ENCODE measurements around the gene HSD17B12. TPM values are rescaled to one million over a fixed set of nuclear protein-coding genes. Genes with fewer than 3 reads are reported as not detected.

Gene HSD17B12
- total RNA-seq, 1 experiment from 2014 or later = 106 TPM

DNA sequence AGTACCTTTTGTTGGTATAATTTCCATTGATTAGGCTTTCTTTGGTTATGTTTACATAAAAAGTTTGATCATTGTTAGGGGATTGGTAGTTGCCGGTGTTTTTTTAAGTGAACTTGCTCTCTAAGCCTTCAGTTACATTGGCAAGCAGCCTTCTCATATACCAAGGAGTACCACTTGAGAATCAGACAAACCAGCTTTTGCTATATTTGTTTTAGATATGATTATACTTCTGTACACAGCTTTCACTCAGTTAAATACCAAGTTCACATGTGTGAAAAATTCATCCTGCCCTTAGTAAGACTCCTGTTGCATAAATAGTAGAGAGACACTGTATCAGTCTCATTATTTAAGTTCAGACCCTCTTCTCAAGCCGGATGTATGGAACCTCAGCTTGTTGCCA is 222.5 kb downstream of the HSD17B12 start:
- no peak for ATAC-seq
- no TSS peak for BruUV-seq (replicated peaks)
- in situ Hi-C loops (cut with HindIII; ENCODE audit: low pct_unique_long_range_greater_than_20kb, low sequenced_read_pairs) = no loop called here
- no peaks in the 10 kb centered on the region for H3K36me3 ChIP-seq (ENCODE audit: control insufficient read depth, insufficient read depth, low read length)
- no peak overlapping the region for H3K27ac ChIP-seq (ENCODE audit: low read length)
- TF ChIP-seq, protein P1, sequence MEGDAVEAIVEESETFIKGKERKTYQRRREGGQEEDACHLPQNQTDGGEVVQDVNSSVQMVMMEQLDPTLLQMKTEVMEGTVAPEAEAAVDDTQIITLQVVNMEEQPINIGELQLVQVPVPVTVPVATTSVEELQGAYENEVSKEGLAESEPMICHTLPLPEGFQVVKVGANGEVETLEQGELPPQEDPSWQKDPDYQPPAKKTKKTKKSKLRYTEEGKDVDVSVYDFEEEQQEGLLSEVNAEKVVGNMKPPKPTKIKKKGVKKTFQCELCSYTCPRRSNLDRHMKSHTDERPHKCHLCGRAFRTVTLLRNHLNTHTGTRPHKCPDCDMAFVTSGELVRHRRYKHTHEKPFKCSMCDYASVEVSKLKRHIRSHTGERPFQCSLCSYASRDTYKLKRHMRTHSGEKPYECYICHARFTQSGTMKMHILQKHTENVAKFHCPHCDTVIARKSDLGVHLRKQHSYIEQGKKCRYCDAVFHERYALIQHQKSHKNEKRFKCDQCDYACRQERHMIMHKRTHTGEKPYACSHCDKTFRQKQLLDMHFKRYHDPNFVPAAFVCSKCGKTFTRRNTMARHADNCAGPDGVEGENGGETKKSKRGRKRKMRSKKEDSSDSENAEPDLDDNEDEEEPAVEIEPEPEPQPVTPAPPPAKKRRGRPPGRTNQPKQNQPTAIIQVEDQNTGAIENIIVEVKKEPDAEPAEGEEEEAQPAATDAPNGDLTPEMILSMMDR (IDR thresholded peaks at IDR 0.05) = no peak
- TF ChIP-seq SIN3A (IDR thresholded peaks at IDR 0.05; ENCODE audit: borderline replicate concordance, insufficient read depth, low read depth, low read length) (no peak), TCF7L2 (IDR thresholded peaks at IDR 0.05; ENCODE audit: low read depth, low read length) (no peak), POLR2AphosphoS5 (IDR thresholded peaks at IDR 0.05; ENCODE audit: low read depth, low read length) (no peak)
- TF ChIP-seq, protein P2, sequence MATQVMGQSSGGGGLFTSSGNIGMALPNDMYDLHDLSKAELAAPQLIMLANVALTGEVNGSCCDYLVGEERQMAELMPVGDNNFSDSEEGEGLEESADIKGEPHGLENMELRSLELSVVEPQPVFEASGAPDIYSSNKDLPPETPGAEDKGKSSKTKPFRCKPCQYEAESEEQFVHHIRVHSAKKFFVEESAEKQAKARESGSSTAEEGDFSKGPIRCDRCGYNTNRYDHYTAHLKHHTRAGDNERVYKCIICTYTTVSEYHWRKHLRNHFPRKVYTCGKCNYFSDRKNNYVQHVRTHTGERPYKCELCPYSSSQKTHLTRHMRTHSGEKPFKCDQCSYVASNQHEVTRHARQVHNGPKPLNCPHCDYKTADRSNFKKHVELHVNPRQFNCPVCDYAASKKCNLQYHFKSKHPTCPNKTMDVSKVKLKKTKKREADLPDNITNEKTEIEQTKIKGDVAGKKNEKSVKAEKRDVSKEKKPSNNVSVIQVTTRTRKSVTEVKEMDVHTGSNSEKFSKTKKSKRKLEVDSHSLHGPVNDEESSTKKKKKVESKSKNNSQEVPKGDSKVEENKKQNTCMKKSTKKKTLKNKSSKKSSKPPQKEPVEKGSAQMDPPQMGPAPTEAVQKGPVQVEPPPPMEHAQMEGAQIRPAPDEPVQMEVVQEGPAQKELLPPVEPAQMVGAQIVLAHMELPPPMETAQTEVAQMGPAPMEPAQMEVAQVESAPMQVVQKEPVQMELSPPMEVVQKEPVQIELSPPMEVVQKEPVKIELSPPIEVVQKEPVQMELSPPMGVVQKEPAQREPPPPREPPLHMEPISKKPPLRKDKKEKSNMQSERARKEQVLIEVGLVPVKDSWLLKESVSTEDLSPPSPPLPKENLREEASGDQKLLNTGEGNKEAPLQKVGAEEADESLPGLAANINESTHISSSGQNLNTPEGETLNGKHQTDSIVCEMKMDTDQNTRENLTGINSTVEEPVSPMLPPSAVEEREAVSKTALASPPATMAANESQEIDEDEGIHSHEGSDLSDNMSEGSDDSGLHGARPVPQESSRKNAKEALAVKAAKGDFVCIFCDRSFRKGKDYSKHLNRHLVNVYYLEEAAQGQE (IDR thresholded peaks at IDR 0.05; ENCODE audit: insufficient read depth in 1 of 2, low read depth in 2 of 2, low read length in 1 of 2) = no peak
- DNase-seq (ENCODE audit: low read depth, low spot score) = no peak
- no peaks in the 10 kb centered on the region for H3K4me1 ChIP-seq (ENCODE audit: control insufficient read depth, insufficient read depth, low read length)
- ChIA-PET POLR2A (no interaction called here), CTCF (no interaction called here)
- H3K27me3 ChIP-seq (ENCODE audit: control insufficient read depth, insufficient read depth, low read length) = no peaks in the 10 kb centered on the region
- no peak overlapping the region for H3K4me3 ChIP-seq (ENCODE audit: low read depth in 2 of 2, low read length in 2 of 2)
- intact Hi-C loops (cut with micrococcal nuclease; ENCODE audit: unreplicated experiment) = no loop called here
- H3K9me3 ChIP-seq (ENCODE audit: control insufficient read depth, insufficient read depth, low read depth, low read length) = no peaks in the 10 kb centered on the region

DNA sequence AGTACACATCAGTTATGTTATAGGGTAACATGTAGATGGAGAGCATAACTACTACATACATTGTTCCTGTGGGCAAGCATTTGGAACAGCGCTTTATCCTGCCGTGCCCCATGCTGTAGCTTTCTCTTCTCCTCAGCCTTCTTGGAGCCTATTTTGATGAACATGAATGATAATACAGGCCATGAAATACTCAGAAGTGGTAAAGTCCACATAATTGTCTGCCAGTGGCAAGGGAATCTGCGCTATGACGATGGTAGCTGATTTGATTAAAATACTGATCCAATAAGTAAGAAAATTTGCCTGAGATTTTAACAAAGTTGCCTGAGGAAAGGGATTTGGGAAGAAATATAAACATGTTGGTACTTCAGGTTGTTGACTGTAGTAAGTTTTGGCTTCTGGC is 223.4 kb downstream of the HSD17B12 start:
- POLR2A ChIA-PET = no interaction called here
- BruUV-seq (replicated peaks) = no TSS peak
- no peaks in the 10 kb centered on the region for H3K27me3 ChIP-seq (ENCODE audit: control insufficient read depth, insufficient read depth, low read length)
- ATAC-seq = no peak
- no peaks in the 10 kb centered on the region; the same call in 1 of the 2 replicates for H3K36me3 ChIP-seq (ENCODE audit: control insufficient read depth, insufficient read depth, low read length)
- no peak overlapping the region for H3K27ac ChIP-seq (ENCODE audit: low read length)
- no peaks in the 10 kb centered on the region for H3K9me3 ChIP-seq (ENCODE audit: control insufficient read depth, insufficient read depth, low read depth, low read length)
- CTCF ChIA-PET = no interaction called here
- no peak for TF ChIP-seq TCF7L2 (IDR thresholded peaks at IDR 0.05; ENCODE audit: low read depth, low read length)
- TF ChIP-seq, protein P1 (IDR thresholded peaks at IDR 0.05) = no peak
- TF ChIP-seq POLR2AphosphoS5 (IDR thresholded peaks at IDR 0.05; ENCODE audit: low read depth, low read length) = no peak
- no peak for TF ChIP-seq SIN3A (IDR thresholded peaks at IDR 0.05; ENCODE audit: borderline replicate concordance, insufficient read depth, low read depth, low read length)
- H3K4me3 ChIP-seq (ENCODE audit: low read depth in 2 of 2, low read length in 2 of 2) = no peak overlapping the region
- intact Hi-C loops (cut with micrococcal nuclease; ENCODE audit: unreplicated experiment) (no loop called here), in situ Hi-C loops (cut with HindIII; ENCODE audit: low pct_unique_long_range_greater_than_20kb, low sequenced_read_pairs) (no loop called here)
- no peak for DNase-seq (ENCODE audit: low read depth, low spot score)
- H3K4me1 ChIP-seq (ENCODE audit: control insufficient read depth, insufficient read depth, low read length) = no peaks in the 10 kb centered on the region

All from Panc1 (cell line).